Activated B cell treated with CpG ODN at 0.5 μM for 24 hours (primary cell): ENCODE results near the gene STPG2. TPM values are rescaled to one million over a fixed set of nuclear protein-coding genes. Genes with fewer than 3 reads are reported as not detected.

Source experiments
- ATAC-seq: fragments of 200-7000 bp; cut with Tn5 transposase; one replicate; pipeline ENCODE4 v1.10.0; 2021; ENCODE audit warnings: low read depth, mild to moderate bottlenecking, moderate library complexity
- CTCF ChIA-PET: fragments of 350-600 bp; sonication (Branson Sonifier 250); formaldehyde crosslinking; loops from one replicate; lab custom pipeline; 2021; ENCODE audit warnings: antibody characterized with exemption; lab: Charles Lee
- POLR2A ChIA-PET: fragments of 350-600 bp; sonication (Branson Sonifier 250); formaldehyde crosslinking; loops from one replicate; lab custom pipeline; 2021; ENCODE audit warnings: antibody characterized with exemption; lab: Charles Lee
- DNase-seq: peaks from one replicate; pipeline ENCODE4 v3.0.0; 2022
- H3K27ac Mint-ChIP-seq: one replicate; pipeline ENCODE4 v1.8.0; 2020; ENCODE audit warnings: mixed read lengths
- H3K27me3 Mint-ChIP-seq: one replicate; pipeline ENCODE4 v1.8.0; 2021; ENCODE audit warnings: mixed read lengths
- H3K36me3 Mint-ChIP-seq: one replicate; pipeline ENCODE4 v1.8.0; 2021; ENCODE audit warnings: low read depth, mixed read lengths
- H3K4me1 Mint-ChIP-seq: one replicate; pipeline ENCODE4 v1.8.0; 2021; ENCODE audit warnings: mixed read lengths
- H3K4me3 Mint-ChIP-seq: one replicate; pipeline ENCODE4 v1.8.0; 2020; ENCODE audit warnings: mild to moderate bottlenecking, mixed read lengths
- H3K9me3 Mint-ChIP-seq: one replicate; pipeline ENCODE4 v1.8.0; 2020; ENCODE audit warnings: mixed read lengths
- CTCF ChIP-seq: fragments of 200-600 bp; IDR thresholded peaks from one replicate; pipeline ENCODE4 v1.8.0; 2022; ENCODE audit warnings: antibody characterized with exemption, mild to moderate bottlenecking
- intact Hi-C: fragments of 100-400 bp; cut with micrococcal nuclease; formaldehyde crosslinking; loops from one replicate; pipeline ENCODE4 v1.15.1; 2024
- total RNA-seq: library from RNA; stranded (reverse); gene quantifications from 2 replicates; pipeline ENCODE4 v1.2.3, GENCODE V29; 2022

STPG2 gene
- total RNA-seq, 1 donor from 2014 or later, result 0.69 TPM

GRCh38 chr4:97720869-97721432 is 422.3 kb downstream of the STPG2 start:
- H3K36me3 Mint-ChIP-seq, result no peaks in the 10 kb centered on the region
- intact Hi-C loops, result no loop called here
- no peak for DNase-seq
- no peak overlapping the region for H3K4me3 Mint-ChIP-seq
- no peak for TF ChIP-seq CTCF
- no peaks in the 10 kb centered on the region for H3K4me1 Mint-ChIP-seq
- no peak for ATAC-seq
- no peak overlapping the region for H3K27ac Mint-ChIP-seq
- ChIA-PET CTCF (no interaction called here), POLR2A (no interaction called here)
- no peaks in the 10 kb centered on the region for H3K27me3 Mint-ChIP-seq
- H3K9me3 Mint-ChIP-seq, result no peaks in the 10 kb centered on the region

GRCh38 chr4:97691111-97691605 is 452.1 kb downstream of the STPG2 start:
- H3K27ac Mint-ChIP-seq, result no peak overlapping the region

DNA sequence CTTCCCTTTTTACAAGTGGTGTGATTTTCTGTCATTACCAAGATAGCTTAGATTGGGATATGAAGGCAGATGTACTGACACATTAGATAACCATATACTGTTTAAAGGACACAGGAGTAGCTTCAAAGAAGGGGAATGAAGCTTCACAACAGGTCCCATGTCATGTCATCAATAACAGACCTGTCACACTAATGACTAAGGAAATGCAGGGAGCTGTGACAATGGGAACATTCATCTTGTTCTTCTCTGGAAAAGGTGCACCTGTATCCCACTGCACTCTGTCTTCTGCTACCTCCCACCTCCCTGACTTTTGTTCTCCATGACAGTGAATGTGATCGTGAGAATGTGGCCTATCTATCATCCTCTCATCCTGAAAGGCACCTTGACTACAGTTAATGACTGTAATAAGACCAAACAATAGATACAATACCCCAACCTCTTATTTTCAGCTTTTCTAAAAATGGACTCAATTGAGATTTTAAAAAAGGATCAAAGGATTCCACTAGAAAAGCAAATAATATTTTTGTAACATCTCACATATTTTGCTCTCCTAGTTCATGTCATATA is 472.5 kb downstream of the STPG2 start:
- no peak for TF ChIP-seq CTCF
- intact Hi-C loops, result no loop called here
- no peaks in the 10 kb centered on the region for H3K4me1 Mint-ChIP-seq

More at GRCh38 chr4:97691111-97691605, 452.1 kb downstream of the STPG2 start:
- ChIA-PET POLR2A (no interaction called here), CTCF (no interaction called here)
- intact Hi-C loops, result no loop called here
- Mint-ChIP-seq H3K9me3 (peaks cover 22% of the 10 kb centered on the region), H3K4me3 (no peak overlapping the region), H3K4me1 (no peaks in the 10 kb centered on the region), H3K27me3 (no peaks in the 10 kb centered on the region), H3K36me3 (no peaks in the 10 kb centered on the region)
- no peak for TF ChIP-seq CTCF
- DNase-seq, result no peak
- ATAC-seq, result no peak

DNA sequence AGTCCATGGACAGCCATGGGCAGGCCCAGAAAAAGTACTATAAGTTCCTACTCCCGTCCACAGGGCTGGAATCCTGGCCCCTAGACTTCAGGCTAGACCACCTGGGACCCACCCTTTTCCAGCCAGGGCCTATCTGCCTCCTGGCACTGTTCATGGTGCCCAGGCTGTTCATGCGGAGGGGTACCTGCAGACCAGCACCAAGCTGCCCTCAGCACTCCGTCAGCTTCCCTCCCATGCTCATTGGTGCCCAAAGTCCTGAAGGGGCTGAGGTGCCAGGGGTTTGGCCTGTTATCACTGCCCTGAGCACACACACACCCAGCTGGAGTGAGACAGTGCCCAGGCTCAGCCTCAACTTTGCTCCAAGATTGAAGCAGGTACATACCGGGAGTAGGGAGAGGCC is 477.7 kb downstream of the STPG2 start:
- no peak for DNase-seq
- Mint-ChIP-seq H3K36me3 (no peaks in the 10 kb centered on the region), H3K4me3 (no peak overlapping the region), H3K27ac (no peak overlapping the region), H3K9me3 (peaks cover 4% of the 10 kb centered on the region), H3K4me1 (no peaks in the 10 kb centered on the region), H3K27me3 (no peaks in the 10 kb centered on the region)
- intact Hi-C loops, result no loop called here
- ChIA-PET POLR2A (no interaction called here), CTCF (no interaction called here)
- no peak for ATAC-seq
- TF ChIP-seq CTCF, result no peak

More for the DNA sequence above, 472.5 kb downstream of the STPG2 start:
- Mint-ChIP-seq H3K4me3 (no peak overlapping the region), H3K9me3 (peaks cover 2% of the 10 kb centered on the region), H3K36me3 (no peaks in the 10 kb centered on the region), H3K27ac (no peak overlapping the region), H3K27me3 (no peaks in the 10 kb centered on the region)
- ATAC-seq (no peak), DNase-seq (no peak)
- ChIA-PET POLR2A (no interaction called here), CTCF (no interaction called here)

GRCh38 chr4:97664741-97665140 is 478.5 kb downstream of the STPG2 start:
- Mint-ChIP-seq H3K27ac (no peak overlapping the region), H3K4me1 (no peaks in the 10 kb centered on the region), H3K27me3 (no peaks in the 10 kb centered on the region), H3K36me3 (no peaks in the 10 kb centered on the region), H3K9me3 (peaks cover 3% of the 10 kb centered on the region), H3K4me3 (no peak overlapping the region)
- ATAC-seq (no peak), DNase-seq (no peak)
- intact Hi-C loops, result no loop called here
- no peak for TF ChIP-seq CTCF
- ChIA-PET POLR2A (no interaction called here), CTCF (no interaction called here)
